ENCODE data around the gene ARHGEF28. TPM values are rescaled to one million over a fixed set of nuclear protein-coding genes. Genes with fewer than 3 reads are reported as not detected.

Gene ARHGEF28
- total and polyA plus RNA-seq, 12 donors: 0.62 to 3.4 (median 1.5) TPM

GRCh38 chr5:73928476-73929070 is 302.6 kb downstream of the ARHGEF28 start:
- peaks cover 0 to 7% (median 0%) of the 10 kb centered on the region in 9 donors for H3K4me1 ChIP-seq
- no peaks in the 10 kb centered on the region for H3K9me3 ChIP-seq
- intact Hi-C loops (cut with DNase I): no loop called here
- H3K36me3 ChIP-seq: no peaks in the 10 kb centered on the region
- H3K27me3 ChIP-seq: no peaks in the 10 kb centered on the region
- no peak for ATAC-seq
- no peak for TF ChIP-seq CTCF (IDR thresholded peaks at IDR 0.05)
- no peak for DNase-seq
- no peak overlapping the region for H3K27ac ChIP-seq
- WGBS, 2 donors: 88% methylated on average over 7 of the region's 7 CpGs
- no peak overlapping the region for H3K4me3 ChIP-seq

GRCh38 chr5:73935719-73936118 is 309.7 kb downstream of the ARHGEF28 start:
- no peak for TF ChIP-seq CTCF (IDR thresholded peaks at IDR 0.05)
- Histone ChIP-seq H3K27me3 (no peaks in the 10 kb centered on the region), H3K4me3 (no peak overlapping the region), H3K4me1 (peaks cover 0 to 4% (median 0%) of the 10 kb centered on the region in 9 donors), H3K27ac (no peak overlapping the region), H3K36me3 (no peaks in the 10 kb centered on the region), H3K9me3 (no peaks in the 10 kb centered on the region)
- WGBS, 2 donors: 81 to 84% methylated on average over 4 of the region's 4 CpGs
- intact Hi-C loops (cut with DNase I): no loop called here
- ATAC-seq (no peak), DNase-seq (no peak)

- Histone ChIP-seq H3K27ac (no peak overlapping the region), H3K27me3 (no peaks in the 10 kb centered on the region), H3K36me3 (no peaks in the 10 kb centered on the region), H3K4me3 (no peak overlapping the region), H3K4me1 (peaks cover 0 to 4% (median 0%) of the 10 kb centered on the region in 9 donors), H3K9me3 (peaks cover 0 to 11% (median 0%) of the 10 kb centered on the region in 11 donors)
- TF ChIP-seq CTCF (IDR thresholded peaks at IDR 0.05): no peak
- WGBS, 2 donors: 63 to 80% methylated on average over 5 of the region's 5 CpGs
- intact Hi-C loops (cut with DNase I): no loop called here
- ATAC-seq (no peak), DNase-seq (no peak)
These were observed 312.4 kb downstream of the ARHGEF28 start for GRCh38 chr5:73938280-73938937.

GRCh38 chr5:73938938-73939320 is 312.9 kb downstream of the ARHGEF28 start:
- WGBS, 2 donors: 88 to 90% methylated on average over 5 of the region's 5 CpGs
- H3K4me3 ChIP-seq: no peak overlapping the region
- intact Hi-C loops (cut with DNase I): no loop called here
- H3K27me3 ChIP-seq: no peaks in the 10 kb centered on the region
- no peak for TF ChIP-seq CTCF (IDR thresholded peaks at IDR 0.05)
- H3K27ac ChIP-seq: no peak overlapping the region
- H3K4me1 ChIP-seq: peaks cover 0 to 4% (median 0%) of the 10 kb centered on the region in 9 donors
- DNase-seq: no peak
- no peaks in the 10 kb centered on the region for H3K36me3 ChIP-seq
- ATAC-seq: no peak
- H3K9me3 ChIP-seq: peaks cover 0 to 13% (median 0%) of the 10 kb centered on the region in 11 donors
